GM18519 (cell line): ENCODE data around the gene ZNHIT6.
"Not testable (repeated sequence)": the region's sequence is repeated elsewhere in the genome, so short reads cannot be mapped to it uniquely, and the experiment has no call there.

ENCODE experiments used
- ATAC-seq: cut with Tn5 transposase; IDR thresholded peaks from one replicate; pipeline ENCODE4 v1.9.1; 2021; ENCODE audit warnings: mild to moderate bottlenecking, moderate library complexity; ENCODE audit not compliant: unreplicated experiment, low FRiP score

Gene ZNHIT6, protein sequence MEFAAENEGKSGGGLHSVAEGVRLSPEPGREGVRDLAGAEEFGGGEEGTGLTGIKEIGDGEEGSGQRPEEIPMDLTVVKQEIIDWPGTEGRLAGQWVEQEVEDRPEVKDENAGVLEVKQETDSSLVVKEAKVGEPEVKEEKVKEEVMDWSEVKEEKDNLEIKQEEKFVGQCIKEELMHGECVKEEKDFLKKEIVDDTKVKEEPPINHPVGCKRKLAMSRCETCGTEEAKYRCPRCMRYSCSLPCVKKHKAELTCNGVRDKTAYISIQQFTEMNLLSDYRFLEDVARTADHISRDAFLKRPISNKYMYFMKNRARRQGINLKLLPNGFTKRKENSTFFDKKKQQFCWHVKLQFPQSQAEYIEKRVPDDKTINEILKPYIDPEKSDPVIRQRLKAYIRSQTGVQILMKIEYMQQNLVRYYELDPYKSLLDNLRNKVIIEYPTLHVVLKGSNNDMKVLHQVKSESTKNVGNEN

DNA sequence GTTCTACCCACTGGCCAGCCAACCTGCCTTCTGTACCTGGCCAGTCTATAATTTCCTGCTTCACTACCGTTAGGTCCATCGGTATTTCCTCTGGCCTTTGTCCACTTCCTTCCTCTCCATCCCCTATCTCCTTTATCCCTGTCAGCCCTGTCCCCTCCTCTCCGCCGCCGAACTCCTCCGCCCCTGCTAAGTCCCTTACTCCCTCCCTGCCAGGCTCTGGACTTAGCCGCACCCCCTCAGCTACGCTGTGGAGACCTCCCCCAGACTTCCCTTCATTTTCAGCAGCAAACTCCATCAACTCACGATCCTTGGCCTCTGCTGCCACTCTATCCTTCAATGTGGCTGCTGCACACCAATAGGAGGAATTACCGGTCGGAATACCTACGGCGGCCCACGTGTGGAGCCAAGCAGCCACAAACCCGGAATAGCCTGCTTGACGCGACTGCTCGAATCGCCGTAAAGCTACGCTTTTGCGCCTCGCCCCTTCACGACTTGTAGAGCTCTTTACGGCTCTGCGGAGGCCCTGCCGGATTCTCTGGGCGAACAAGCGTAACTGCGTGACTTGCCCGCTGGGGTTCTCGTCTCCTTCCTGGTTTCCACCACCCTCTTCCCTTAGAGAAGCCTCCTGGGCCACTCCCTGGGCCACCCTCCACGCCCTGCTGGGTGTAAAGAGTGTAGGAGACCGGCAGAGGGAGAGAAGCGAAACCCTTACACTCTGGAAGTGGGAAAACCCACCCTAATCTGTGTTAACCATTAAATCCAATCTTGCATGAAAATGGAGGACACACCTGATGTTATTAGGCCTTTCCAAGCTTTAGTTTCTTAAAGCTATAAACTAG lies at the start of gene ZNHIT6:
Gene ZNHIT6 (minus strand): TSS at position 444 of the 839 bp plus-strand sequence. CDS start 149 bp downstream, at position 295.
- peak; percentile 73 for ATAC-seq

DNA sequence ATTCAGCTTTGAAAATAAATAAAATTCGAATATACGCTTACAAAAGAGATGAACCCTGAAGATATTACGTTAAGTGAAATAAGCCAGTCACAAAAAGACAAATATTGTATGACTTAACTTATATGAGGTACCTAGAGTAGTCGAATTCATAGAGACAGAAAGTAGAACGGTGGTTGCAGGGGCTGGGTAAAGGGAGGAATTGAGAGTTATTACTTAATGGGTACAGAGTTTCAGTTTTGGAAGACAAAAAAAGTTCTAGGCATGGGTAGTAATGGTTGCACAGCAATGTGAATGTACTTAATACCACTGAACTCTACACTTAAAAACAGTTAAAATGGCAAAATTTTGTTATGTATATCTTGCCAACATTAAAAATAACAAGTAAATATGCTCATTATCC lies 48.6 kb upstream of the ZNHIT6 start:
- no peak for ATAC-seq

DNA sequence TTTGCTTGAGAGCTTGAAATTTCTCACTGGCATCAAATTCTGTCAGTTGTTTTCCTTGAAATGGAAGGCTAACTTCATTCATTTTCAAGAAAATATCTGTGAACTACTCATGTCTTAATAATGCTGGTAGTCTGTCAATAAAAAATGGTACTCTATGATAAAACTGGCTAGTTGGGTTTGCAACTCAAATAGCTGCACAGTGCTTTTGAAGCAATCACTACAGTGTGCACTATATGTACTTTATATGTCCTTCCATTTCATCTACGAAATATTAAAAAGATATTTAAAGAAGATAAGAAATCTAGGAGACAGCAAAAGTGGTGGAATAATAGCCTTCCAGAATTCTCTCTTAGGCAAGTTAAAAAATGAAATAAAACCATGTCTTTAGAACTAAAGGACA lies 39.9 kb upstream of the ZNHIT6 start:
- no peak for ATAC-seq

DNA sequence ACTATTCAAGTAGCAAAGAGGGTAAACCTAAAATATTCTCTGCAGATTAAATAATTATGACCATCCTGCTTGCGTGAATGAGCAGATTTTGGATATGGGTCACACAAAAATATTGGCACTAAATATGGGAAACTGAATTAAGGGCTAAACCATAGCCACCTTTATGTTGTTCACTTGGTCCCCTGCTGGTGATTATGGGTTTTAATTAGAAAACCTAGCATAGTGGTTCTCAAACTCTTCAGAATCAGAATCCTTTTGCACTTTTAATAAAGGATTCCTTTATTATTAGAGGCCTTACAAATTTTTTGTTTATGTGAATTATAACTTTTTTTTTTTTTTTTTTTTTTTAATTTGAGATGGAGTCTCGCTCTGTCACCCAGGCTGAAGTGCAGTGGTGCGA lies 38.5 kb upstream of the ZNHIT6 start:
- ATAC-seq = no peak

DNA sequence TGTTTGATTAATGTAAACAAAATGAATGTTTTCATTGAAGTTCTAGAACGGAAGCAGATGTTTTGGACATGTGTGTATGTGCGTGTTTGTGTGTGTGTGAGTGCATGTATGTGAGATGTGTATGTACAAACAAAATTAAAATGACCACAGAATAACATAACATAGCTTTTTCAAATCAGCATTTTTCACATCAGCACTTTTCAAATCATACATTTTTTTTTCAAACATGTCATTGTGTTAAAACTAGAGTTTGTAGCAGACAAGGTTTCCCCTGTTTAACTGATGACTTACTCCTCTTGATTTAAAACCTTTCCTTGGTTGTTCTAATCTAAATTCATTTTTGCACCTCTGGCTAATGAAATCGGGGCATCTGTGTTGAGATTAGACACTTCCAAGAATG lies 35.6 kb upstream of the ZNHIT6 start:
- ATAC-seq = no peak

DNA sequence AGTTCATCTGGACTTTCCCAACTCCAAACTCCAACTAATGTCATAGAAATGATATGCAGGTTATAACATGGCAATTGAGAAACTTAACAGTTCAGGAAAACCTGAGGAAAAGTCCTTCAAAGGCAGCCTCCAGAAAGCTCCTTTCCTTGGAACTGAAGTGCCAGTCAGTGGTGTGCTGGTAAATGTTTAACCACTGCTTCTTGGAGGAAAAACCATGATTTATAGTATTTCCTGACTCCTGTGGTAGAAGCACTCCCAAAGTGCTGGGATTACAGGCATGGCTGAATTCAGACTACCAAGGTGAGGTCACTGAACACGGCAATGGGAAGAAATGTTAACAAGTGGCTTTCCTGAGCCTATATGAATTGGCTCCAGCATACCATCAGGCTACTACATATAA lies 26.7 kb upstream of the ZNHIT6 start:
- ATAC-seq = no peak

DNA sequence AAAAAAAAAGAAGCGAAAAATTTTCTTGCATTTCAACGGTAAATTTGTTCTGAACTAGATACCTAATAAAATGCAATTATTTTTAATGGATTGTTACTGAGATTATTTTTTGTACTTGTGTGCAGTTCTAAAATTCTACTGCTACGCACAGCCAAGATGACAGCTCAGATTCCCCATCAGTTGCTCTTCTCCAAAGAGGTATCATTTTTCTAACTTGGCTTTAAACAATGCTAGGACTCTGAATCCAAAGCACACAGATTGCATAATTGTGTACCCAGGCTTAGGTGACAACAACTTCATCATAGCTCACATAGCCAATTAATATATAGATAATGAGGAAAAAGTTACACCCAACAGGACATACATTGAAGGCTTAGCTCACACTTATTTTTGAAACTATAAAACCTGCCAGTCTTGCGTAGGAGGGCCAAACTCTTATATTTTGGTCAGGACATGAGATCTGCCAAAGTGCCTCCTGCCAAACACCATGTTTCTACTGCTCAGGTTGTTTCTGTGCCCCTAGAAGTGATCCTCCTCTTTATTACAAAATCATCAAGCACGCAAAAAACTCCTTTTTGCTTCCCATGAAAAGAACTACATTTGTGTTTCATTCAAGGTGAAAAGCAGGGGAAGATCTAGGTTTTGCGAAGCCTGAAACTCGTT lies 10.6 kb upstream of the ZNHIT6 start:
- no peak for ATAC-seq

DNA sequence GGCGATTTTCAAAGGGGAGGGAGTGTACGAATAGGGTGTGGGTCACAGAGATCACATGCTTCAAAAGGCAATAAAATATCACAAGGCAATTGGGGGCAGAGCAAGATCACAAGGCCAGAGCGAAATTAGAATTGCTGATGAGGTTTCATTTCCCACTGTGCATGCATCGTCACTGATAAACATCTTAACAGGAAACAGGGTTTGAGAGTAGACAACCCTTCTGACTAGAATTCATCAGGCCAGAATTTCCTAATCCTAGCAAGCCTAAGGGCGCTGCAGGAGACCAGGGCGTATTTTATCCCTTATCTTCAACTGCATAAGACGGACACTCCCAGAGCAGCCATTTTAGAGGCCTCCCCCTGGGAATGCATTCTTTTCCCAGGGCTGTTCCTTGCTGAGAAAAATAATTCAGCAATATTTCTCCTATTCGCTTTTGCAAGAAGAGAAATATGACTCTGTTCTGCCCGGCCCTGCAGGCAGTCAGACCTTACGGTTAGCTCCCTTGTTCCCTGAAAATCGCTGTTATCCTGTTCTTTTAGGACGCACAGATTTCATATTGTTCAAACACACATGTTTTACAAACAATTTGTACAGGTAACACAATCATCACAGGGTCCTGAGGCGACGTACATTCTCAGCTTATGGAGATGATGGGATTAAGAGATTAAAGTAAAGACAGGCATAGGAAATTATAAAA lies 6.3 kb upstream of the ZNHIT6 start:
- ATAC-seq = not testable (repeated sequence)

DNA sequence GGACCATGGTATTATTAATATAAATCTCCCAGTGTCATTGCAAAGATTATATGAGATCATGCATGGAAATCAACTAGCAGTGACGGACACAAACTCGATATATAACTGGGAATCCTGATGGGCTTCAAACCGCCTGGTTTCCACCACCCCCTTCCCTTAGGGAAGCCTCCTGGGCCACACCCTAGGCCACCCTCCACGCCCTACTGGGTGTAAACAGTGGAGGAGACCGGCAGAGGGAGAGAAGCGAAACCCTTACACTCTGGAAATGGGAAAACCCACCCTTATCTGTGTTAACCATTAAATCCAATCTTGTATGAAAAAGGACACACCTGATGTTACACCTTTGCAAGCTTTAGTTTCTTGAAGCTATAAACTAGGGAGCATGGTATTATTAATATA lies 595 bp upstream of the ZNHIT6 start:
- ATAC-seq = no peak

DNA sequence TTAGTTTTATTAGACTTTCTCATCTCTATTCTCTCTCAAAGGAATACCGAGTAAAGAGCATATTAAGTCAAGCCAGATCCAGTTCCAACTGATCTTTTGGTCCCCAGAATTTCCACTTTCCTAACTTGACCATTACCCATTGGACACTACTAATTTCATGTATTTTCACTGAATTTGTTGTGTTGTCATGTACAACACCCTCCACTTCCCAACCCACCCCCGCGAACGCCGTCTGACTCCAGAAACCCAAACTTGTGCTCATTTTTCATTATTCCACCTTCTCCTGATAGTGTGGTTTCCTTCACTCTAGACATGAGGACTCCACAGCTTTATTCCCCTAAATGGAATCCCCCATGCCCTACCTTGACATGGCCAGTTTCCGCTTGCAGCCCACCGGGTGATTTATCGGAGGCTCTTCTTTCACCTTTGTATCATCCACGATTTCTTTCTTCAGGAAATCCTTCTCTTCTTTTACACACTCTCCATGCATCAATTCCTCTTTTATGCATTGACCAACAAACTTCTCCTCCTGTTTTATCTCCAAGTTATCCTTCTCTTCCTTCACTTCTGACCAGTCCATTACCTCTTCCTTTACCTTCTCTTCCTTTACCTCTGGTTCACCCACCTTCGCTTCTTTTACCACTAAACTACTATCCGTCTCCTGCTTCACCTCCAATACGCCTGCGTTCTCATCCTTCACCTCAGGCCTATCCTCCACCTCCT lies 805 bp downstream of the ZNHIT6 start:
- no peak for ATAC-seq

DNA sequence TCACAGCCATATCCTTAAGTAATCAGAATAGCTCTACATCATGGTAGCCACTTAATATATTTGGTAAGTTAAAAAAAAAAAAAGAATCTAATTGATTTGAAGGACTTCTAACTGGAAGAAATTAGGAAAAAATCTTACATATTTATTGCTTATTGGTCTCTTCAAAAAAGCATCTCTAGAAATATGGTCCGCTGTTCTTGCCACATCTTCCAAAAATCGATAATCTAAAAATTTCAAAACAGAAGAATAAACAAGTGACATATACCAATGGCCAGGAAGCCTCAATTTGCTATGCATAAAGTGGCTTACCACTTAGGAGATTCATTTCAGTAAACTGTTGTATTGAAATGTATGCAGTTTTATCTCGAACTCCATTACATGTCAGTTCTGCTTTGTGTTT lies 2.3 kb downstream of the ZNHIT6 start:
- ATAC-seq = no peak

DNA sequence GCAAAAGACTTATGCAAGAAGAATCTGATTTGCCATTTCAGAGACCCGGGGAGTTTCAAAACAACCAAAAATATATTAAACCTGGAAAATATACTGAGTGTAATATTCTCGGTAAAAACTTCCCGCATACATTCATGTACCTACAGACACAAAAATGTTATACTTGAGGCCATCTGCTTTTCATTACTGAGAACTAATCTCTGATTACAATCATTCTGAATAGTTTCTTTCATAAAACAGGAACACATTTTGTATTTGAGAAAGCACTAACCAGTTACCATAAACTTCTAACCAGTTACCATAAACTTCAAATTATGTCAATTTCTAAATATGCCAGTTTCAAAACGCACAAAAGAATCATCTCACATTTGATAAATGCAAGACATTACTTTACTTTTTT lies 7.8 kb downstream of the ZNHIT6 start:
- ATAC-seq = no peak

DNA sequence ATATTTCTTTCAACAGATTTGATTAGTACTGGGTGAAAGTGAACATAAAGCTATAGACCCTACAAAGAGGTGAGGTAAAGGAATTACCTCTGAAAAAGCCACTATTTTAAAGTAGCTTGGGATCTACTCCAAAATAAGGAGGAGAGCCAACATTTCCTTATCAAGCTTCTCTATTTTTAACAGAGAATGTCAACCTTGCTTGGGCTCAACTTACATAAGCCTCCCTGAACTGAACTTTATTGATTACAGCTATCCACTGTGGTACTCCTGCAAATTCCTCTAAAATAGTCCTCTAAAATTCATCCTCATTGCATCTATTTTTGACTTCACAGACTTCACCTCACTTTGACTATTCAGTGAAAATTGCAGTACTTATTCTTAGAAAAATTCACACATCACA lies 10.3 kb downstream of the ZNHIT6 start:
- ATAC-seq = no peak

DNA sequence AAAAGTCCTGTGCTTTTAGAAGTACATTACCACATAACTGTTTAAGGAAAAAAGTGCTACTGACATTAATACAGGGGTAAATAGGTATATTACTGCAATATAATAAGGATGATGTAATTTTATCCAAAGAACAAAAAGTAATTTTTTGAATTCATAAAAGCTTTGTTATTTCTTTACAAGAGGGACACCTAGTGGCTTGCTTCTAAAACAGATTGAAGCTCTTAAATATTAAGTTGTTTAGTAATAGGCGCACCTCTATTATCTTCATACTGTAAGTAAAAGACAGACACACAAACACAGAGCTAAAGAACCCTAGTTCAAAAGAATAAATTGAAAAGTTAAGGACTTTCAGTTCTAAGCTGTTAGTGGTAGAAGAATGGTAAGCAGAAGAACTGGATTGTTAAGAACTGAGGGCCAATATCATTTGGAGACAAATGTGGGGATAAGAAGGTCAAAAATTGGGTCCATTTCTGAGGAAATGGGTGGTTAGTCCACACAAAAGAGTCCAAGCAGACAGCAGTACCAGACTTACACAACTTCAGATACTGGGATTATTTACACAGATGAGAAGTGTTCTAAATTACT lies 15.4 kb downstream of the ZNHIT6 start:
- ATAC-seq = no peak

DNA sequence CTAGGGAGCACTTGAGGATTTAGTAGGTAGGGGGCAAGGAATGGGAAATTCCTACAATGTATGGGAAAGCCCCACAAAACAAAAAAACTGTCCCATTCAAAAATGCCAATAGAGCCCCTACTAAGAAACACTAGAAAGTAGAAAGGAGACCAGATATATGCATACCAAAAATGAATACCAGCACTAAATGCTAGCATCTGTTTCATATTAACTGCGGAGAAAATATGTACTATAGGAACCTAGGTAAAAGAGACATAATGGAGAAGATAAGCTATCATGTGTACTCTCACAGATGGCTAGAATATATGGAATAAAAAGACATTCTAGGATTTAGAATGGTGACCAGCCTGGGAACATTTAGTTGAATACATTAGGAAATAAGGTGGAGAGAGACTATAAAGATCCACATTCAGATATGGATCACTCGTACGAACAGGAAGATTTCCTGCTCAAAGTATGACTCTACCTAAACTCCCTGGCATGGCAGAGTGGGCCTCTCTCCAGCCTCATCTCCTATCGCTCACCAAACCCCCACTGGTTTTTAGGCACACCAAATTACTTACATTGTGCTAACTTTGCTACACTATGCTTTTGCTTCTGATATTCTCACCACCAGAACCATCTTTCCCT lies 18.3 kb downstream of the ZNHIT6 start:
- ATAC-seq = no peak

DNA sequence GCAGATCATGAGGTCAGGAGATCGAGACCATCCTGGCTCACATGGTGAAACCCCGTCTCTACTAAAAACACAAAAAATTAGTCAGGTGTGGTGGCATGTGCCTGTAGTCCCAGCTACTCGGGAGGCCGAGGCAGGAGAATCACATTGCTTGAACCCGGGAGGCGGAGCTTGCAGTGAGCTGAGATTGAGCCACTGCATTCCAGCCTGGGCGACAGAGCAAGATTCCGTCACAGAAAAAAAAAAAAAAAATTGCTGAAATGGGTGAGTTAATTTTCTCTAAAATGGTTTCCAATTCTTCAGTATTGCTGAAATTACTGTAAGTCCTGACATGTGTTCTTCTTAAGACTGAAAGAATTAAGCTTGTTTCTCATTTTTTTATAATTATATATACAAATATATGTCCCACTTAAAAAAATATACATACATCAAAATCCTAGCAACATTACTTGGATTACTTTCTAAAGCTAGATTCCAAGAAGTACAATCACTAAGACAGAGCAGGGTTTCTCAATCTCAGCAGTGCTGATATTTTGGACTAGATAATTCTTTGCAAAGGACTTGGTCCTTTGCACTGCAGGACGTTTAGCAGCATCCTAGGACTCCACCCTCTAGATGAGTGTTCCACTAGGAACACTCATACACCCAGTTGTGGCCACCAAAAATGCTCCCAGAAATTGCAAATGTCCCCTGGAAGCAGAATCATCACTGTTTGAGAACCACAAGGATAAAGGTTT lies 24.8 kb downstream of the ZNHIT6 start:
- ATAC-seq = no peak

DNA sequence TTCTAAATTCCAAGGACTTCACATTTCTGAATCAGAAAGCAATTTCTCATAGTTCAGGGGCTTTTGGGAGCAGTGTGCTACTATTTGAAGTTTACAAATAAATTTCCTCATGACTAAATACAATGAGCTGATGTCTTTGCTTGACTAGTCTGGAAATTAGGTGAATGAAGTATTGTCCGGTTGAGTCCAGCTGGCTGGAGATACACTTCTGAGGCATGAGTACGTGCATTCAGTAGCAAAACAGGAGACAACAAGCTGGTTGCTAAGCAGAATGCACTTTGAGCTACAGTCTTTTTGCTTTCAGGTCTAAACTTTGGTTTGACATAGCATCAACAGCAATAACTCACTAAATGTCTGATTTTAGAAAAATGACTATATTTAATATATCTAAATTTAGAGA lies 27.1 kb downstream of the ZNHIT6 start:
- ATAC-seq = no peak

DNA sequence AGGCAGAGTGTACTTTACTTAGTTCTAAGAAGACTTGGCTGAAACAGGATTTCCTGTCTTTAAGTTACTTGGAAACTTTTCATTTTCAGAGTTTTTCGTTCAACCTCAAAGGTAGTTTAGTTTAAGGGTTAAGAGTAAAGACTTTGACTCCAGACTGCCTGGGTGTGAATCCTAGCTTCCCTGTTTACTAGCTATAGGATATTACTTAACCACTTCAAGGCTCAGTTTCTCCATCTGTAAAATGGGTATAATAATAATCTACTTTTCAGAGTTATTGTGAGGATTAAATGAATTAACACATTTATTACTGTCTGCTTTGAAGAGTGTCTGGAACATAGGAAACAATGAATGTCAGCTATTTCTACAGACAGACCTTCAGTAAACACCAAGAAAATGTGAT lies 30.0 kb downstream of the ZNHIT6 start:
- no peak for ATAC-seq
